OCI-LY7 (cell line): ENCODE measurements around the gene IRF2.

Source experiments
- CTCF ChIP-seq: fragments of 200-600 bp; sonication (generic); conservative IDR thresholded peaks from 2 replicates; pipeline ENCODE4 v1.5.1; 2014; ENCODE audit warnings: mild to moderate bottlenecking, antibody characterized with exemption, low read length, moderate library complexity, mixed read lengths
- EZH2phosphoT487 ChIP-seq: fragments of 200-600 bp; sonication (generic); IDR thresholded peaks from 2 replicates; pipeline ENCODE4 v1.6.1; 2018; ENCODE audit warnings: low read depth, borderline replicate concordance, mild to moderate bottlenecking, mixed run types, antibody characterized with exemption, low read length, moderate library complexity, mixed read lengths

GRCh38 chr4:184514121-184514988 is 40.0 kb upstream of the IRF2 start:
- TF ChIP-seq CTCF (no peak), EZH2phosphoT487 (no peak)
